Right lobe of liver (tissue), 6 donors: ENCODE results near the gene SYCP1. TPM values are rescaled to one million over a fixed set of nuclear protein-coding genes. Genes with fewer than 3 reads are reported as not detected.

Experiments
- ATAC-seq, 4 donors: fragments of 200-7000 bp; cut with Tn5 transposase; one replicate each; pipeline ENCODE4 v1.9.1; 2020; ENCODE audit warnings: mild to moderate bottlenecking in 4 of 4, moderate library complexity in 4 of 4
- DNase-seq, 3 donors: peaks; one replicate each; pipeline ENCODE4 v3.0.0-alpha.2; 2020
- H3K27ac ChIP-seq, 3 donors: fragments of 200-600 bp; one replicate each; pipeline ENCODE4 v1.8.0; 2022
- H3K27me3 ChIP-seq, 2 donors: fragments of 200-600 bp; one replicate each; pipeline ENCODE4 v1.8.0; 2022
- H3K36me3 ChIP-seq, 4 donors: fragments of 200-600 bp; sonication (generic) in 1 of 4; one replicate each; pipeline versions ENCODE4 v1.5.1 to v1.8.0; 2017 to 2022; ENCODE audit warnings: control low read depth in 1 of 4
- H3K4me1 ChIP-seq, 4 donors: fragments of 200-600 bp; sonication (generic) in 1 of 4; one replicate each; pipeline versions ENCODE4 v1.5.1 to v1.8.0; 2017 to 2022; ENCODE audit warnings: control low read depth in 1 of 4
- H3K4me3 ChIP-seq, 3 donors: fragments of 200-600 bp; one replicate each; pipeline ENCODE4 v1.8.0; 2022
- H3K9me3 ChIP-seq, 4 donors: fragments of 200-600 bp; sonication (generic) in 1 of 4; one replicate each; pipeline versions ENCODE4 v1.5.1 to v1.8.0; 2017 to 2022; ENCODE audit warnings: control low read depth in 1 of 4
- POLR2A ChIP-seq: fragments of 450-650 bp; IDR thresholded peaks from one replicate; pipeline ENCODE4 v1.6.1; 2017; ENCODE audit warnings: antibody characterized with exemption, mild to moderate bottlenecking
- WGBS: methylation state at CpG from one replicate; pipeline ENCODE4 v1.1.6; 2018; ENCODE audit warnings: low coverage, low lambda C conversion rate; ENCODE audit not compliant: insufficient coverage; ENCODE audit errors: missing lambda C conversion rate; 5-methylcytosine and 5-hydroxymethylcytosine counted together
- intact Hi-C, 2 donors: fragments of 100-400 bp; cut with DNase I; formaldehyde crosslinking; loops; one replicate each; pipeline versions ENCODE4 v1.11.2 to v1.14.1; 2022
- total RNA-seq, 6 experiments: library from RNA; depleted of rRNA in 2 of 6; stranded (reverse); fragments of >200 nt in 2 of 6; fragmentation: NEBNext Ultra II Directional in 3 of 6; extraction: Animal tissue kit (Norgen Biotek cat#: 25700) in 3 of 6; gene quantifications; one replicate each; pipeline versions ENCODE4 v1.1.0 to v1.2.4, GENCODE V29; 2016 to 2023
- TF ChIP-seq, protein P1 (sequence below), 4 donors: fragments of 200-600 bp in 3 of 4; fragments of 450-650 bp in 1 of 4; IDR thresholded peaks; one replicate each; pipeline versions ENCODE4 v1.5.1 to v1.8.0; 2016 to 2022; ENCODE audit warnings: antibody characterized with exemption in 4 of 4, mild to moderate bottlenecking in 2 of 4
- donor health status: DM: no; HTN: yes; CAD: no.
- donor health status: DM: no; HTN: no; CAD: no.
- donor health status: DM: no; HTN: no; CAD: no.
- donor health status: DM: no; HTN: yes; CAD: no.
- donor health status: DM: no; HTN: yes; CAD: no.

Gene SYCP1
- total RNA-seq, 6 experiments from 2014 or later, result not detected

DNA sequence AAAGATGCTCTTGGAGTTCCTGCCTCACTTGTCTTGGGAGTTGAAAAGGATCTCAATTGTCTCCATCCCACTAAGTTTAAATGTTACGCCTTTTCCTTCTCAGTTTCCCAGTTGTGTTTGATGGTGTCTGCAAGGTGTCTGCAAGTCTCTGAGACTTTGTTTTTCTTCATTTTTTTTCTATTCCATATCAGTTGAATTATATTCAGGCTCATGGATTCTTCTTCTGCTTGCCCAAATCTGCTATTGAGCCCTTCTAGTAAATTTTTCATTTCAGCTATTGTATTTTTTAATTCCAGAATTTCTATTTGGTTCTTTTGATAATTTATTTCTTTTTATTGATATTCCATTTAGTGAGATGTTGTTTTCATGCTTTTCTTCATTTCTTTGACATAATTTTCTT lies 127.6 kb downstream of the SYCP1 start:
- Histone ChIP-seq H3K4me3 (no peak overlapping the region), H3K36me3 (no peaks in the 10 kb centered on the region), H3K9me3 (peaks cover 0 to 5% (median 0%) of the 10 kb centered on the region in 4 donors), H3K27me3 (no peaks in the 10 kb centered on the region), H3K27ac (no peak overlapping the region), H3K4me1 (no peaks in the 10 kb centered on the region)
- 100% methylated on average over 1 of the region's 1 CpG for WGBS
- intact Hi-C loops, result loop anchor here in 1 of 2 donors (10.0 kb wide), 1 partner anchor 133 kb away; no protein-coding TSS in a partner anchor
- ATAC-seq (no peak), DNase-seq (no peak)
- TF ChIP-seq, protein P1, sequence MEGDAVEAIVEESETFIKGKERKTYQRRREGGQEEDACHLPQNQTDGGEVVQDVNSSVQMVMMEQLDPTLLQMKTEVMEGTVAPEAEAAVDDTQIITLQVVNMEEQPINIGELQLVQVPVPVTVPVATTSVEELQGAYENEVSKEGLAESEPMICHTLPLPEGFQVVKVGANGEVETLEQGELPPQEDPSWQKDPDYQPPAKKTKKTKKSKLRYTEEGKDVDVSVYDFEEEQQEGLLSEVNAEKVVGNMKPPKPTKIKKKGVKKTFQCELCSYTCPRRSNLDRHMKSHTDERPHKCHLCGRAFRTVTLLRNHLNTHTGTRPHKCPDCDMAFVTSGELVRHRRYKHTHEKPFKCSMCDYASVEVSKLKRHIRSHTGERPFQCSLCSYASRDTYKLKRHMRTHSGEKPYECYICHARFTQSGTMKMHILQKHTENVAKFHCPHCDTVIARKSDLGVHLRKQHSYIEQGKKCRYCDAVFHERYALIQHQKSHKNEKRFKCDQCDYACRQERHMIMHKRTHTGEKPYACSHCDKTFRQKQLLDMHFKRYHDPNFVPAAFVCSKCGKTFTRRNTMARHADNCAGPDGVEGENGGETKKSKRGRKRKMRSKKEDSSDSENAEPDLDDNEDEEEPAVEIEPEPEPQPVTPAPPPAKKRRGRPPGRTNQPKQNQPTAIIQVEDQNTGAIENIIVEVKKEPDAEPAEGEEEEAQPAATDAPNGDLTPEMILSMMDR (IDR thresholded peaks at IDR 0.05), result no peak
- no peak for TF ChIP-seq POLR2A

DNA sequence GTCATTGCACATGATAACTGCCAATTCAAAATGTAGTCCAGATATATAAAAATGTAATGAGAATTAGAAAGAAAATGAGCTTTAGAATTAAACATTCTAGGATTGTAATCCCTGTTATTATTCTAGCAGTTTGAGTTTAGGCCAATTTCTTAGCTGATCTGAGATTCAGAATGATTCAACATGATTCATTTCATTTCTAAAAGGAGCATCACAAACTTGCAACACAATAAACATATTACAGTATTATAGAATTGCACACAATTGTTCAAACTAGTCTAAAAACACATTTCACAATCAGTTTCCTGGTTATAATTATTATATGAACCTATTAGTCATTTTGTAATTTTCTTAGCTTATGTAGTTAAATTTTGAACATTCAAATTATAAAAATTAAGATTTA lies 131.6 kb downstream of the SYCP1 start:
- no peak for DNase-seq
- TF ChIP-seq POLR2A, result no peak
- TF ChIP-seq, protein P1 (IDR thresholded peaks at IDR 0.05), result no peak
- ATAC-seq, result no peak
- Histone ChIP-seq H3K27me3 (no peaks in the 10 kb centered on the region), H3K36me3 (no peaks in the 10 kb centered on the region), H3K9me3 (peaks cover 0 to 5% (median 0%) of the 10 kb centered on the region in 4 donors), H3K27ac (no peak overlapping the region), H3K4me1 (no peaks in the 10 kb centered on the region), H3K4me3 (no peak overlapping the region)
- intact Hi-C loops, result loop anchor here in 1 of 2 donors (10.0 kb wide), 1 partner anchor 129 kb away; no protein-coding TSS in a partner anchor

DNA sequence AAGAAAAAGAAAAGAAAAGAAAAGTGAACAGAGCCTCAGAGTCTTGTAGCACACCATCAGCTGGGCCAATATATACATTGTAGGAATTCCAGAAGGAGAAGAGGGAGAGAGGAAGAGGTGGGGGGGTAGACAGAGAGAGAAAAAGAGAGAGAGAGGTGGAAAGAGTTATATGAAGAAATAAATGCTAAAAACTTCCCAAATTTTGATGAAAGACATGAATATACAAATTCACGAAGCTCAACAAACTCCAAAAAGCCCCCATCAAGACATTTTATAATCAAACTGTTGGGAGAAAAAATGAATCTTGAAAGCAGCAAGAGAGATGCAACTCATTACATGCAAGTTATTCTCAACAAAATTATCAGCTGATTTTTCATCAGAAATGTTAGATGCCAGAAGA lies 133.4 kb downstream of the SYCP1 start:
- Histone ChIP-seq H3K9me3 (no peaks in the 10 kb centered on the region), H3K4me3 (no peak overlapping the region), H3K27me3 (no peaks in the 10 kb centered on the region), H3K27ac (no peak overlapping the region), H3K36me3 (no peaks in the 10 kb centered on the region), H3K4me1 (no peaks in the 10 kb centered on the region)
- ATAC-seq, result no peak
- 58% methylated on average over 1 of the region's 1 CpG for WGBS
- intact Hi-C loops, result loop anchor here in 1 of 2 donors (10.0 kb wide), 1 partner anchor 127 kb away; no protein-coding TSS in a partner anchor
- DNase-seq, result no peak
- TF ChIP-seq POLR2A, result no peak
- TF ChIP-seq, protein P1 (IDR thresholded peaks at IDR 0.05), result no peak

DNA sequence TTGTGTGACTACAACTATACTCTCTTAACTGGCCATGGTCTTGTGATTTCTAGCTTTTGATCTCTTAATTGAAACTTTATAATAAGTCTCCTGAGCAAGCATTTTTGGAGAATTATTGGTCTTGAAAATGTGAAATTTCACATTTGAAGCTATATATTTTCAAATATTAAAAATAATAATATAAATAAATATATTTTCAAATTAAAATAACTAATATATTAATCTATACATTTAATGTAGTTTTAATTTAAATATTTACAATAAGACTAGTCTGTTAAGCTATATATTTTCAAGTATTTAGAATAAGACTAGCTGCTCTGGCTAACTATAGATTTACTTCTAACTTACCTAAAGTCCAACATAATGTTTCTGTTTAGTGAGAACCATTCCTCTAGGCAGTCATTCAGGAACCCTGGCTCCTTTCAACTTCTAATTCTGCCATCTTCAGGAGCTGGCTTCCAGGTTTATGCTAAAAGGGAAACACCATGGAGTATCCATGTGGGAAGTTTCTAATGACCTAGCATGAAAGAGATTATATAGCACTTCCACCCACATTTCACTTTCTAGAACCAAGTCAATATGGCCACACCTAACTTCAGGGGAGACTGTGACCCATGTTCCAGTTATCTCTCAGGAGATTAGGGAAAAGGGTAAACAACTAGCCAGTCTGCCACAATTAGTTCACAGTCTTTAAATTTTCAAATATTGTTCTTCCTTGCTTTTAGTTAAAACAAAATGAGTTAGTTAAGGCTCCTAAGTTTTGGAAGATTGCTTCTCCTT lies 143.0 kb downstream of the SYCP1 start:
- DNase-seq (no peak), ATAC-seq (no peak)
- H3K36me3 ChIP-seq, result no peaks in the 10 kb centered on the region
- no peak overlapping the region for H3K4me3 ChIP-seq
- intact Hi-C loops, result no loop called here
- no peaks in the 10 kb centered on the region for H3K9me3 ChIP-seq
- no peaks in the 10 kb centered on the region for H3K4me1 ChIP-seq
- TF ChIP-seq, protein P1 (IDR thresholded peaks at IDR 0.05), result no peak
- no peak for TF ChIP-seq POLR2A
- no peaks in the 10 kb centered on the region for H3K27me3 ChIP-seq
- H3K27ac ChIP-seq, result no peak overlapping the region
